ENCODE measurements around the gene FRY.

DNA sequence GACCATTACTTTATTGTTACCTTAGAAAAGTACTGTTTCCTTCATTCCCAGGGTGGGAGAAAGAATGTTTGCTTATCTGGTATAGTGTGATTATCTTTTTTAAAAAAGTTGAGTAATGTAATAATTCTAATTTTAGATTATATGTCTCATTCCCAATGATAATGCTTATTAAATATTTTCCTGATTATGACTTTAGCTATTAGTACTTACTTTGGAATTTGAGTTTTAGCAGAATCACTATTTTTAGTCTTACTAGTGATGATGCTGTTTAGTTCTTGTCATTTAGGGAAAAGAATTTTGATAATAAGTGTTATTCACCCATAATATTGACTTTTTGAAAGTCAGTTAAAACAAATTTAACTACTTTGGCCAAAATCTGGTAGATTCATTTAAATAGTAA is 95.2 kb downstream of the FRY start:
- TF ChIP-seq POLR2A (IDR thresholded peaks at IDR 0.05), result no peak
- TF ChIP-seq, protein P1, sequence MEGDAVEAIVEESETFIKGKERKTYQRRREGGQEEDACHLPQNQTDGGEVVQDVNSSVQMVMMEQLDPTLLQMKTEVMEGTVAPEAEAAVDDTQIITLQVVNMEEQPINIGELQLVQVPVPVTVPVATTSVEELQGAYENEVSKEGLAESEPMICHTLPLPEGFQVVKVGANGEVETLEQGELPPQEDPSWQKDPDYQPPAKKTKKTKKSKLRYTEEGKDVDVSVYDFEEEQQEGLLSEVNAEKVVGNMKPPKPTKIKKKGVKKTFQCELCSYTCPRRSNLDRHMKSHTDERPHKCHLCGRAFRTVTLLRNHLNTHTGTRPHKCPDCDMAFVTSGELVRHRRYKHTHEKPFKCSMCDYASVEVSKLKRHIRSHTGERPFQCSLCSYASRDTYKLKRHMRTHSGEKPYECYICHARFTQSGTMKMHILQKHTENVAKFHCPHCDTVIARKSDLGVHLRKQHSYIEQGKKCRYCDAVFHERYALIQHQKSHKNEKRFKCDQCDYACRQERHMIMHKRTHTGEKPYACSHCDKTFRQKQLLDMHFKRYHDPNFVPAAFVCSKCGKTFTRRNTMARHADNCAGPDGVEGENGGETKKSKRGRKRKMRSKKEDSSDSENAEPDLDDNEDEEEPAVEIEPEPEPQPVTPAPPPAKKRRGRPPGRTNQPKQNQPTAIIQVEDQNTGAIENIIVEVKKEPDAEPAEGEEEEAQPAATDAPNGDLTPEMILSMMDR (IDR thresholded peaks at IDR 0.05), result no peak

Data from heart left ventricle (tissue), 13 donors.